Measurements from ENCODE around the gene FHIP1A. TPM values are rescaled to one million over a fixed set of nuclear protein-coding genes. Genes with fewer than 3 reads are reported as not detected.
A peak's percentile ranks its signal among the peaks of the same experiment; 100 is the strongest.

Gene FHIP1A
- total RNA-seq, 3 donors from 2014 or later, result 21.6 to 53.1 (median 29.1) TPM

DNA sequence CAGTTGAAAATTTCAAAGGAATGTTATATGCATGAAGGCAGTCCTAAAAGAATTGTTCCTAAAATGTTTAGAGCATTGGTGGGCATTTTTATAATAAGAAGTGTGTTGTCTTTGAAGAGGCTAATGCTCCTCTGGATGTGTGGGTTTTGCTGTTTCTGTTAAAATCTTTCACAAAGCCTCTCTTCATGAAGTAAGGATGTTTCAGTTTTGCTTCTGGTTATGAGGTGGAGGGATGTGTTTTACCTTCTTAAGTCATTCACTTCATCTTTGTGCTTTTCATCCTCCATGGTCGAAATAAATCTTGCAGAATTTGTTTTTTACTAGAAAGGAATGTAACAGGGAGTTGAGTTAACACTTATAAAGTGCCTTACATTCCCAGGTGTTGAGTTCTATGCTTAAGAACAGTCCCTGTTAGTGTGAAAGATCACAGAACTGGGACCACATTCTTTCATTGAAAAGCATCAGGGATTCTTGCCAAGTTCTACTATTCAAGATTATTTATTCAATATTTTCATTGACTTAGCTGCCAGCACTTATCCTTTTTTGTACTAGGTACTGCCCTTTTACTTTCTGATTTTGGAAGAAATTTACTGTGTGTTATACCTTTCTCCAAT lies 21.1 kb downstream of the FHIP1A start:
- peaks cover 10% of the 10 kb centered on the region for H3K4me1 ChIP-seq (ENCODE audit: low read depth)
- H3K9me3 ChIP-seq, result no peaks in the 10 kb centered on the region
- ATAC-seq (no peak), DNase-seq (no peak)
- TF ChIP-seq, protein P1, sequence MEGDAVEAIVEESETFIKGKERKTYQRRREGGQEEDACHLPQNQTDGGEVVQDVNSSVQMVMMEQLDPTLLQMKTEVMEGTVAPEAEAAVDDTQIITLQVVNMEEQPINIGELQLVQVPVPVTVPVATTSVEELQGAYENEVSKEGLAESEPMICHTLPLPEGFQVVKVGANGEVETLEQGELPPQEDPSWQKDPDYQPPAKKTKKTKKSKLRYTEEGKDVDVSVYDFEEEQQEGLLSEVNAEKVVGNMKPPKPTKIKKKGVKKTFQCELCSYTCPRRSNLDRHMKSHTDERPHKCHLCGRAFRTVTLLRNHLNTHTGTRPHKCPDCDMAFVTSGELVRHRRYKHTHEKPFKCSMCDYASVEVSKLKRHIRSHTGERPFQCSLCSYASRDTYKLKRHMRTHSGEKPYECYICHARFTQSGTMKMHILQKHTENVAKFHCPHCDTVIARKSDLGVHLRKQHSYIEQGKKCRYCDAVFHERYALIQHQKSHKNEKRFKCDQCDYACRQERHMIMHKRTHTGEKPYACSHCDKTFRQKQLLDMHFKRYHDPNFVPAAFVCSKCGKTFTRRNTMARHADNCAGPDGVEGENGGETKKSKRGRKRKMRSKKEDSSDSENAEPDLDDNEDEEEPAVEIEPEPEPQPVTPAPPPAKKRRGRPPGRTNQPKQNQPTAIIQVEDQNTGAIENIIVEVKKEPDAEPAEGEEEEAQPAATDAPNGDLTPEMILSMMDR (IDR thresholded peaks at IDR 0.05), result no peak
- no peaks in the 10 kb centered on the region for H3K36me3 ChIP-seq (ENCODE audit: low read depth)
- intact Hi-C loops (cut with DNase I, micrococcal nuclease), result no loop called here
- no peak overlapping the region for H3K4me3 ChIP-seq

DNA sequence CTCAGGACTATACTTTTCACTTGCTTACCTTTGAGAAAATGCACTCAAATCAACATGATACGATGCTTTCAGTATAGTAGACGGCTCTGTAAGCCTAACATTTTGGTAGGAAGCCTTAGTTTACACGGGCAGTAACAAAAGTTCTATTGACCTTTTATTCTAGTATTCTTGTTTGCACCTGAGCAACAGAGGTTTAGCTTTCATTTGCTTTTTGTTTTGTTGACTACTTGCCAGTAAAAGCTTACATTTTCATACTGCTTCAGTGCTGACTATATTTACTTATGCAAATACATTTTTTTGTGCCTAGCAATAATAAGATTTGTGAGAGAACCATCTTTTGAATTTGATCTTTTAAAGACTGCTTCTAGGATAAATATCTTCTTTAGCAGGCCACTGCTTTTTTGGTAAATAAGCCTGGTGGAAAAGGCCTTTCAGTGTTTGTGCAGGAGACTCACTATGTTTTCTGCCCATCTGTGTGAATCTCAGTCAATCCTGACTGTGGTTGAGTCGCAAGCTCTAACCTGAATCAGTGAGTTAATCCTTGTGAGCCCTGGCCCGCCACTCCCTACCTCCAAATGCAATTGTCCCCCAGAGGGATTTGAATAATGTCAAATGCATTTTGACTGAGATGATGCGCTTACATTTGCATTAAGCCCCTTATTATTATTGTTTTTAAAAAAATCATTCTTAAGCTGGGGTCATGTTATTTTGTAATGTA lies 21.9 kb downstream of the FHIP1A start:
- Histone ChIP-seq H3K9me3 (no peaks in the 10 kb centered on the region), H3K4me1 (ENCODE audit: low read depth) (peaks cover 7% of the 10 kb centered on the region), H3K4me3 (no peak overlapping the region), H3K36me3 (ENCODE audit: low read depth) (no peaks in the 10 kb centered on the region)
- ATAC-seq, result no peak
- TF ChIP-seq, protein P1 (IDR thresholded peaks at IDR 0.05), result no peak
- no peak for DNase-seq
- intact Hi-C loops (cut with DNase I, micrococcal nuclease), result no loop called here

DNA sequence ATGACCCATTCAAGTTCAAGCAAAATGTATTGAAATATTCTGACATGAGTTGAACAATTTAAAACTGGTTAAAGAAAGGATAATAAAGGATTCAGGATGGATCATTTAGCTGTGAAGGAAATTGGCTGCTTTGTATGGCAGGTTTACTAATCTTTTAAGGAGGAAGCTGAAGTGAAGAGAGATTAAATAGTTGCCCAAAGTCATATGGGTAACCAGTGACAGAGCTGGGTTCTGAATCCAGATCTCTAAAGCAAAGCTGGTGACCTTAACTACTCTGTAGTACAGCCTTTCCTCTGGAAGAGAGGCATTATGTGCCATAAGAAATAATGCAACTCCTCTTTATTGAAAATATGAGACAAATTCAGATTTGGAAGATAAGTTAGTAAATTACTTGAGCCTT lies 22.8 kb downstream of the FHIP1A start:
- TF ChIP-seq, protein P1 (IDR thresholded peaks at IDR 0.05), result no peak
- no peaks in the 10 kb centered on the region for H3K36me3 ChIP-seq (ENCODE audit: low read depth)
- no peaks in the 10 kb centered on the region for H3K9me3 ChIP-seq
- no peak for DNase-seq
- no peak for ATAC-seq
- peaks cover 6% of the 10 kb centered on the region for H3K4me1 ChIP-seq (ENCODE audit: low read depth)
- intact Hi-C loops (cut with DNase I, micrococcal nuclease), result no loop called here
- no peak overlapping the region for H3K4me3 ChIP-seq

DNA sequence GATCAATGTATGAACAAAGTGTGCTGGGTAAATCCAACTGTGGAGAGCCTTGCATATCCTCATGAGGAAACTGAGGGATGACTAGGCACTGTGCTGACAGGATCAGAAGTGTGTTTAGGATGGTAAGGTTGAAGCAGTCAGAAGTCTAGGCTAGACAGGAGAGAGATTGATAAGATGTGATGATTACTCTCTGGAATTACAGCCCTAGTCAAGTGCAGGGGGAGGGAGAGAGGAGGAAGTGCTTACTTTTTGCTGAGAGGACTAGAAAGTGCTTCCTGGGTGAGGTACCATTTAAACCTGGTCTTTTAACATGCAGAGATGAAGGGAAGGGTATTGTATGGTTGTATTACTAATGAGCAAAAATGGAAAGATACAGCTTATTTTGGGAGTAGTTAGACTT lies 23.7 kb downstream of the FHIP1A start:
- Histone ChIP-seq H3K4me3 (no peak overlapping the region), H3K4me1 (ENCODE audit: low read depth) (peaks cover 3% of the 10 kb centered on the region), H3K9me3 (no peaks in the 10 kb centered on the region), H3K36me3 (ENCODE audit: low read depth) (no peaks in the 10 kb centered on the region)
- intact Hi-C loops (cut with DNase I, micrococcal nuclease), result no loop called here
- TF ChIP-seq, protein P1 (IDR thresholded peaks at IDR 0.05), result no peak
- peak; percentile 64 for ATAC-seq
- no peak for DNase-seq

DNA sequence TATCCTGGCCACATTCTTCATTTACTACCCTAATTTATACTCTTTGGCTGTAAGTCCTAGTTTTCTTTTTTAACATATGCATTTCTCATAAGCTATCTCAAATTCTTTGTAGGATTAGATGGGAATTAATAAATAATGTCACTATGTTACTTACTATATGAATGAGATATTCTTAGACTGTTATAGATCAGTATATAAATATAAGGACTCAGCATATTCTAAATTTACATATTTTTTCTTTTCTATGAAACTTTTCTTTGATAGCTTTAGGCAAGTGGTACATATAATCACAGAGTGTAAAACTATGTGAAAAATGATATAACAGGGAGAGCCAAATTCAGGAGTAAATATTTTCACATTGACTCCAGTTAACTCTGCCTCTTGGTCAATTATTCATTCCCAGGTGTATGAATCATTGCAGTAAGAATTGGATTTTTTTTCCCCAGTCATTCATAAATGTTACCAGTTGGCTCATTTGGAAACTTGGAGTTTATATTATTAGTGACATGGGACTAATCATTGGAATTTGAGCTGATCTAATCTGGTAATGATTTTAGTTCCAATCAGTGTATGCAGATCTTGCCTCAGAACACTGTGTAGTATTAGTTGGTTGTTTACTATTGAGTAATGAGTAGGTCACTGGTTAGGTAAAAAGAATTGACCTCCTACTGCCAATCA lies 25.3 kb downstream of the FHIP1A start:
- TF ChIP-seq, protein P1 (IDR thresholded peaks at IDR 0.05), result no peak
- H3K36me3 ChIP-seq (ENCODE audit: low read depth), result no peaks in the 10 kb centered on the region
- ATAC-seq, result no peak
- no peaks in the 10 kb centered on the region for H3K9me3 ChIP-seq
- peaks cover 3% of the 10 kb centered on the region for H3K4me1 ChIP-seq (ENCODE audit: low read depth)
- no peak overlapping the region for H3K4me3 ChIP-seq
- intact Hi-C loops (cut with DNase I, micrococcal nuclease), result no loop called here
- no peak for DNase-seq

All from mucosa of descending colon (tissue), 3 donors.